IPS-NIHi7 (cell line): ENCODE results near the gene PHF21A.
"Not testable (repeated sequence)": the region's sequence is repeated elsewhere in the genome, so short reads cannot be mapped to it uniquely, and the experiment has no call there.

Experiments used
- DNase-seq: peaks from one replicate; pipeline ENCODE4 v3.0.0; 2012; ENCODE audit warnings: mixed read lengths; ENCODE audit errors: extremely low spot score

PHF21A gene

GRCh38 chr11:46120346-46121300 lies 631 bp downstream of the PHF21A start:
- peak; percentile 45 for DNase-seq

- no peak for DNase-seq
Observed at GRCh38 chr11:46119352-46120216, 1.7 kb downstream of the PHF21A start.

GRCh38 chr11:46118702-46119351 lies 2.4 kb downstream of the PHF21A start:
- DNase-seq, result no peak

GRCh38 chr11:46117842-46118241 lies 3.4 kb downstream of the PHF21A start:
- DNase-seq, result no peak

GRCh38 chr11:46116712-46117037 lies 4.6 kb downstream of the PHF21A start:
- not testable (repeated sequence) for DNase-seq

- DNase-seq, result no peak
Observed at GRCh38 chr11:46116007-46116711, 5.1 kb downstream of the PHF21A start.

- no peak for DNase-seq
Observed at GRCh38 chr11:46114961-46115360, 6.3 kb downstream of the PHF21A start.

- no peak for DNase-seq
Observed at GRCh38 chr11:46114378-46114777, 6.9 kb downstream of the PHF21A start.

- peak; percentile 57 for DNase-seq
Observed at GRCh38 chr11:46112961-46113607, 8.2 kb downstream of the PHF21A start.

- no peak for DNase-seq
Observed at GRCh38 chr11:46108751-46109150, 12.5 kb downstream of the PHF21A start.

- no peak for DNase-seq
Observed at GRCh38 chr11:46107780-46108179, 13.5 kb downstream of the PHF21A start.

- no peak for DNase-seq
Observed at GRCh38 chr11:46107408-46107718, 13.9 kb downstream of the PHF21A start.

GRCh38 chr11:46106530-46107407 lies 14.5 kb downstream of the PHF21A start:
- DNase-seq, result no peak

- no peak for DNase-seq
Observed at GRCh38 chr11:46105926-46106325, 15.3 kb downstream of the PHF21A start.

- DNase-seq, result no peak
Observed at GRCh38 chr11:46105134-46105628, 16.1 kb downstream of the PHF21A start.

GRCh38 chr11:46102843-46103242 lies 18.4 kb downstream of the PHF21A start:
- no peak for DNase-seq

- no peak for DNase-seq
Observed at GRCh38 chr11:46100670-46101069, 20.6 kb downstream of the PHF21A start.

GRCh38 chr11:46099963-46100316 lies 21.3 kb downstream of the PHF21A start:
- DNase-seq, result no peak

- no peak for DNase-seq
Observed at GRCh38 chr11:46090375-46090774, 30.9 kb downstream of the PHF21A start.

GRCh38 chr11:46079662-46080061 lies 41.6 kb downstream of the PHF21A start:
- no peak for DNase-seq
